Ascending aorta (tissue), 2 donors: Measurements from ENCODE around the gene MBD4. TPM values are rescaled to one million over a fixed set of nuclear protein-coding genes. Genes with fewer than 3 reads are reported as not detected.

Experiments used
- DNase-seq, 2 donors: peaks; one replicate each; pipeline ENCODE4 v3.0.0-alpha.2; 2019; ENCODE audit warnings: low spot score in 2 of 2
- H3K27ac ChIP-seq, 2 donors: fragments of 200-600 bp; sonication (generic); one replicate each; pipeline ENCODE4 v1.5.1; 2016 to 2017; ENCODE audit warnings: mild to moderate bottlenecking in 1 of 2
- H3K27me3 ChIP-seq: fragments of 200-600 bp; sonication (generic); one replicate; pipeline ENCODE4 v1.5.1; 2017
- H3K36me3 ChIP-seq, 2 donors: fragments of 200-600 bp; sonication (generic); one replicate each; pipeline ENCODE4 v1.5.1; 2016
- H3K4me1 ChIP-seq, 2 donors: fragments of 200-600 bp; sonication (generic); one replicate each; pipeline ENCODE4 v1.5.1; 2016 to 2017; ENCODE audit warnings: mild to moderate bottlenecking in 1 of 2
- H3K4me3 ChIP-seq, 2 donors: fragments of 200-600 bp; sonication (generic); one replicate each; pipeline ENCODE4 v1.5.1; 2016 to 2017; ENCODE audit warnings: mild to moderate bottlenecking in 1 of 2
- H3K9me3 ChIP-seq, 2 donors: fragments of 200-600 bp; sonication (generic); one replicate each; pipeline ENCODE4 v1.5.1; 2016
- intact Hi-C: fragments of 100-400 bp; cut with DNase I; formaldehyde crosslinking; loops from one replicate; pipeline ENCODE4 v1.15.1; 2023
- total RNA-seq: library from RNA; depleted of rRNA; stranded (reverse); fragments of >200 nt; gene quantifications from one replicate; pipeline ENCODE4 v1.1.0, GENCODE V29; 2016
- TF ChIP-seq, protein P1 (sequence below), 3 experiments: fragments of 200-600 bp in 2 of 3; fragments of 450-650 bp in 1 of 3; sonication (generic) in 2 of 3; IDR thresholded peaks; one replicate each; pipeline ENCODE4 v1.5.1; 2016 to 2019; ENCODE audit warnings: antibody characterized with exemption in 3 of 3, mild to moderate bottlenecking in 1 of 3, moderate library complexity in 1 of 3

The MBD4 gene
- total RNA-seq, 1 donor from 2014 or later: 57.6 TPM

DNA sequence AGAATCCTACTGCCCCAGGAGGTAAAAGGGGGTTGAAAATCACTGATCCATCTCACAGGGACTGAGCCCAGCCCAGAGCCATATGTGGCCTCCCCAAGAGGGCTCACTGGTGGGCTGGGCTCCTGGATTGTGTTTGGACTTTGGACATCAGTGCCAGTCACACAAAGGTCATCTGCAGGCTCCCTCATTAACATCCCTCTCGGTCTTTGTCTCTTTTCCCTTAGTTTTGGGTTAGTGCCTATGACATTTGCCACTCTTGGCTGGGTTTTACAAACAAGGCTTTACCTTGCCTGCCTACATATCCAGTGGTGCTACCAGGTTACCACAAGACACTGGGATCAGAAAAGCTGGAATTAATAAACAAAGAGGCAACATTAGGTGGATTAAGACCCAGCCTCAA, 28.2 kb upstream of the MBD4 start:
- Histone ChIP-seq H3K4me3 (no peak overlapping the region), H3K36me3 (peaks cover 2 to 47% of the 10 kb centered on the region in 2 donors)
- TF ChIP-seq, protein P1, sequence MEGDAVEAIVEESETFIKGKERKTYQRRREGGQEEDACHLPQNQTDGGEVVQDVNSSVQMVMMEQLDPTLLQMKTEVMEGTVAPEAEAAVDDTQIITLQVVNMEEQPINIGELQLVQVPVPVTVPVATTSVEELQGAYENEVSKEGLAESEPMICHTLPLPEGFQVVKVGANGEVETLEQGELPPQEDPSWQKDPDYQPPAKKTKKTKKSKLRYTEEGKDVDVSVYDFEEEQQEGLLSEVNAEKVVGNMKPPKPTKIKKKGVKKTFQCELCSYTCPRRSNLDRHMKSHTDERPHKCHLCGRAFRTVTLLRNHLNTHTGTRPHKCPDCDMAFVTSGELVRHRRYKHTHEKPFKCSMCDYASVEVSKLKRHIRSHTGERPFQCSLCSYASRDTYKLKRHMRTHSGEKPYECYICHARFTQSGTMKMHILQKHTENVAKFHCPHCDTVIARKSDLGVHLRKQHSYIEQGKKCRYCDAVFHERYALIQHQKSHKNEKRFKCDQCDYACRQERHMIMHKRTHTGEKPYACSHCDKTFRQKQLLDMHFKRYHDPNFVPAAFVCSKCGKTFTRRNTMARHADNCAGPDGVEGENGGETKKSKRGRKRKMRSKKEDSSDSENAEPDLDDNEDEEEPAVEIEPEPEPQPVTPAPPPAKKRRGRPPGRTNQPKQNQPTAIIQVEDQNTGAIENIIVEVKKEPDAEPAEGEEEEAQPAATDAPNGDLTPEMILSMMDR (IDR thresholded peaks at IDR 0.05): no peak

DNA sequence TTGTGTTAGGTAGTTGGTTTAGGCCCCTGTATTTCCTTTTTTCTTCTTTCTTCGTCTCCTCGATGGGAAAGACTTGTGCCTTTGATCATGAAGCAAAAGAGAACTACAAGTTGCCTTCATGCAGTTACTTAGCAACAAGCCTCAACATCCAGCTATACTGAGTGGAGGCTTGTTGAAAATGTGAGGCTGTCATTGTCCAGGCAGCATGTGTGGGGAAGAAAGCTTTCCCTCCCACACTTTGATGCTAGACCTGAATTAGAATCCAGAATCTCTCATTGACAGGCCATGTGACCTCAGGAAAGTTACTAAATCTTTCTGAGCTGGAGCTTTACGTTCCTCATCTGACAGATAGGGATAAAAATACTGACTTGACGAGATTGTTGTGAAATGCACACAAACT, 24.0 kb upstream of the MBD4 start:
- Histone ChIP-seq H3K4me1 (no peaks in the 10 kb centered on the region), H3K9me3 (no peaks in the 10 kb centered on the region), H3K27me3 (no peaks in the 10 kb centered on the region), H3K27ac (no peak overlapping the region), H3K36me3 (peaks cover 6 to 43% of the 10 kb centered on the region in 2 donors), H3K4me3 (no peak overlapping the region)
- TF ChIP-seq, protein P1 (IDR thresholded peaks at IDR 0.05): no peak
- DNase-seq: no peak
- intact Hi-C loops: no loop called here

More for the DNA sequence above, 28.2 kb upstream of the MBD4 start:
- H3K27ac ChIP-seq: no peak overlapping the region
- no peaks in the 10 kb centered on the region for H3K9me3 ChIP-seq
- no peak for DNase-seq
- intact Hi-C loops: no loop called here
- H3K27me3 ChIP-seq: no peaks in the 10 kb centered on the region
- H3K4me1 ChIP-seq: no peaks in the 10 kb centered on the region

DNA sequence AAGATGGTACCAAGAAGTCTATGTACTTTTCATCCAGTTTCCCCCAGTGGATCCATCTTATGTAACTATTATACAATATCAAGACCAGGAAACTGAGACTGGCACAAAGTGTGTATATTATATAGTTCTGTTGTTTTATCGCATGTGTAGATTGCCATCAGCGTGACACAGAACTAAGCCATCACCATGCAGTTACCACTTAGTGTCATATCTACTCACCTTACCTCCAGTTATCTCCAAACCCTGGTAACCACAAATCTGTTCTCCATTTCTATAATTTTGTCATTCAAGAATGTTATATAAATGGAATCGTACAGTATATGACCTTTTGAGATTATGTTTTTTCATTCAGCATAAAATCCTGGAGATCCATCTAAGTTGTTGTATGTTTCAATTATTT, 23.3 kb upstream of the MBD4 start:
- Histone ChIP-seq H3K4me1 (no peaks in the 10 kb centered on the region), H3K36me3 (peaks cover 10 to 49% of the 10 kb centered on the region in 2 donors), H3K27ac (no peak overlapping the region), H3K27me3 (no peaks in the 10 kb centered on the region), H3K9me3 (no peaks in the 10 kb centered on the region), H3K4me3 (no peak overlapping the region)
- no peak for DNase-seq
- TF ChIP-seq, protein P1 (IDR thresholded peaks at IDR 0.05): no peak
- intact Hi-C loops: no loop called here

DNA sequence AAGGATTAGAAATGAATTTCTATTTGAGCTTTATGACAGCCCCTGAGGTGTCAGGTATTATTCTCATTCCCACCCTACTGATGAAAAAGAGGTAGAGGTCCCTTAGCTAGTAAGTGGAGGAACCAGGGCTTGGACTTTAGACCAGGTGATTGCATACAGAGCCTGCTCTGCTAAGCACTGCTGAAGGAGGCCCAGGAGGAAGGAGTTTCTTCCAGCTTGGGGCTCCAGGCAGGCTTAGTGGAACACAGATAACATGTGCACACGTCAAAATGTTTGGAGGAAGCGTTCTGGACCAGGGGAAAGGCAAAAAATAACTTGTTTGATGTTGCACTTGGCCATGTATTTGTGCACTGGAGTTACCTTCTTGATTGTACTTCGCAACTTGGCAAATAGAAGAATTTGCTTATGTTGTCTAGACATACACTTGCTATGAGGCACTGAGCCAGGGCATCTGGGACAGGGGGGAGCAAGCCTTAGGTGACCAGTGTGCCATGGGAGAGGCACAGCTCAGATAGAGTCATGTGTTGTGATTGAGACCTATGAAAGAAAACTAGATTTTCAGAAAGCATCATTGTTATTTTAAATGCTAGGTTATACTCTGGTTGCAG, 22.7 kb upstream of the MBD4 start:
- H3K27ac ChIP-seq: no peak overlapping the region
- no peak overlapping the region for H3K4me3 ChIP-seq
- intact Hi-C loops: no loop called here
- DNase-seq: no peak
- TF ChIP-seq, protein P1 (IDR thresholded peaks at IDR 0.05): no peak
- no peaks in the 10 kb centered on the region for H3K27me3 ChIP-seq
- no peaks in the 10 kb centered on the region for H3K4me1 ChIP-seq
- peaks cover 10 to 46% of the 10 kb centered on the region in 2 donors for H3K36me3 ChIP-seq
- no peaks in the 10 kb centered on the region for H3K9me3 ChIP-seq

DNA sequence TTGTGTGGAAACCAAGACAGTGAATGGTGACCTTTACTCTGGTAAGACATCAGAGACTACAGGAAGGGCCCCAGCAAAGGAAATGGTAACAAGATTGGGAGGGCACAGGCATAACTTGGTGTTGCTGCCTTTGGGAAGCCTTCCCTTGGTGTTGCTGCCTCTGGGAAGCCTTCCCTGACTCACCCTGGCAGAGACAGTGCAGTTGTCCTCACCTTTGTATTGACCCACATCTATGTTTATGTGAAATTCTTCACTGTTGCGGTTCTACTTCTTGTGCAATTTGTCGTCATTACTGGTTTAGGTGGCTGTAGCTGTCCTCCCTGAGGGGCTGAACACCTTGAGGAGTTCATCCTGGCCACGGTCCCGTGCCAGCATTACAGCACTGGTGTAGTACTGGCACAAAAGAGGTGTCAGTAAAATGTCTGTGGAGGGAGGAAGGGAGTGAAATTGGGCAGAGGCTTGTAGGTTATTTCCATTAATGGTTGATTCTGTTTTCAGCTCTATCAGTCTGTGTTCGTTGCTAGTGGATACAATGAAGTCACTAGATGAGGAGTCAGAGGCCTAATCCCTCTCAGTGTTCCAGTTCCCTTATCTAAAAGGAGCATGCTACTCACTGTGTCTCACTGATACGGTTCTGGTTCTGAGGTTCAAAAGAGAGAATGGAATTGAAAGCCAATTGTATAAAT, 21.9 kb upstream of the MBD4 start:
- H3K9me3 ChIP-seq: no peaks in the 10 kb centered on the region
- no peaks in the 10 kb centered on the region for H3K27me3 ChIP-seq
- no peak for DNase-seq
- H3K27ac ChIP-seq: no peak overlapping the region
- H3K4me3 ChIP-seq: no peak overlapping the region
- peaks cover 10 to 47% of the 10 kb centered on the region in 2 donors for H3K36me3 ChIP-seq
- TF ChIP-seq, protein P1 (IDR thresholded peaks at IDR 0.05): no peak
- intact Hi-C loops: no loop called here
- H3K4me1 ChIP-seq: no peaks in the 10 kb centered on the region
